DMS 273 (cell line): ENCODE measurements around the gene CADM2.

ENCODE experiments used
- DNase-seq: peaks from one replicate; lab custom pipeline; 2025; ENCODE audit not compliant: unreplicated experiment; lab: John Stamatoyannopoulos, UW

Gene CADM2

DNA sequence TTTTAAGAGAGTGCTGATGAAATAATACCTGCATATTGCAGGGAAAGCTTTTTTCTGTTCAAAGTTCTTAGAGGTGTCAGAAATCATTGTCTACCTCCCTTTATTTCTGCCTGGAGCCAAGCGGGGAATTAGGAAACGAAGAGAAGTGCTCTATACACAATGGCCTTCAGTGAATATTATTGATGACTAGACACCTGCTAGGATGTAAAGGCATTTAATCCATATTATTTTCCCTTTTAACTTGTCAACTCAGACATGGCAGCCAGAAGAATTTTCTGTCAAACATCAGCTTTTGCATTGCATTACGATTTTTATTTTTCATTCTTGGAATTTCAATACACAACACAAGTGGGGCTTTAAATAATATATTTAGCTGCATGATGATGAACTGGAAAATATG is 24.7 kb downstream of the CADM2 start:
- no peak for DNase-seq

DNA sequence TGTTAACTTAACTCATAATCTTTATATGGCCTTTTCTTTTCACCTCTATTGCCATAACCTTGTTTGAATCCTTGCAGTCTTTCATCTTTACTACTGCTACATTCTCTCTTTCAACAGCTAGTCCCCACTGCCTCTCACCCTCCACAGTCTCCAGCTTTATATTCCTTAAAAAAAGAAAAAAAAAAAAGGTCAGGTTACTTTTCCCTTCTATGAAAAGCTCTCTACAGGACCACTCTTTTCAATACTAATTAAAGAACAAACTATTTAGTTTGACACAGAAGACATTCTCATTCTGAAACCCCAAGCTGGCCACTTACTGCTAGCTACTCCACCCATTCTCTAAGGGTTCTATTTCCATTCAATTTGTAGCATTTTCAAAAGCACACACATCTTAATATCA is 25.6 kb downstream of the CADM2 start:
- DNase-seq: no peak

DNA sequence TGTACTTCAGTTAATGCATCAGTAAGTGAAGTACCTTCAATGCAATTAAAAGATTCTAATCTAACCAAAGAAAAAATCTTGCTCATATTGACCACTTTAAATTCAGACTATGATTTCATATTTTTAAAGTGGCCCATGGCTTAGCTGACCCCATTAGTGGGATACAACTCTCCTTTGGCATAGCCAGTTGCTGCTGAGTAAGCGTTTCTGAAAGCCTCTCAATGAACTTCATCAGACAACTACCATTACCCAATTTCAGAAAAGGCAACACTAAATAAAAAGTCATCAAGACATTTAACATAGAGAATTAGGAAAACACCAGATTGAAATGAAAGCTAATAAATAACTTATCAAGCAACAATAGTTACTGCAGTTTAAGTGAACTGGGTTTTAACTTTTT is 27.0 kb downstream of the CADM2 start:
- DNase-seq: no peak

DNA sequence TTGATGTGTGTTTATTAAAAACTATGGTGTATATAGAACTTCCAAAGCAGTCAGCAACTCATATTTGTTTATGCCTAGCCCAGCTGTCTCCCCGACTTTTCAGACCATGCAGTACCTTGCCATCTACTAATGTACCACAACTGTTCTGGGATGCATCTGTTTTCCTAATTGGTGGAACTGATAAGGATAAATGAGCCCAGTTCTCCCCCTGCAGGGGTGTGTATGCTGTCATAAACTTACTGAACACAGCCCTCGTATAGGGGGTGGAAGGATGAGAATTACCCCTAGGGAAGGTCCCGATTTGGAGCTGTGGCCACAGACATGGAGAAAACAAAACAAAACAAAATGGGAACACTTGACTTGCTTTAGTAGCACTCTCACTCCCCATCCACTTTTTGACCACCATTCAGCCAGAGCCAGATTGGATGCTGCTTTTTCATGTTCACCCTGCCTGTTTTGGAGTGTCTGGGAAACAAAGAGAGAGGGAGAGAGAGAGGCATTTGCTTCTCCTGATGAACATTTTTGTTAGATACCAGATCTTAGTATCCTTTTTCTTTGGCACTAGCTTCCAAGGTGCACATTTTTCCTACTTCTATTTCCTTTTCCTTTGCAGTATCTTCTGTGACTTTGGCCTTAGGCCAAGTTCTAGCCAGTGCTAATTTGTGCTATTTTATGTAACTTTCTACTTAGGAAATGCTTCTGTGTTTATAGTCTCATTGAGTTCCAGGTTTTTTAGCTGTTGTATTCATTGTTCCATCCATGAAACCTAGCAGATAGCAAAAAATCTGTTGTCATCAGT is 29.1 kb downstream of the CADM2 start:
- DNase-seq: peak; percentile 40

DNA sequence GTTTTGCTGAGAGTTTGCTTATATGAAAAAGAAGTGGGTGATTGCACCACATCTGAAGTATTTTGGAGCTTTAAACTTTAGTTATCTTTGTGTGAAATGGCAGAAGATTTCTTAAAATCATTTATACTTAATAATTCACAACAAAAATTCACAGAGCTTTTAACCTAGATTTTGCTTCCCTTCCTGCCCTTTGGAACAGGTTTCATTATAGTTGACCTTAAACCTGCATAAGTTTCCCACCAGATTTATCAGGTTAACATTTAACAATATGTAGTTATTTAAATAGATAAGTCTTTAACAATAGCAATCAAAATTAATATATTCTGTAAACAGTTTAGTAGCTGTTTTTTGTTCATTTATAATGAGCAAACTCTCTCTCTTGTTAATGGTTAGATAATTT is 30.3 kb downstream of the CADM2 start:
- DNase-seq: no peak

DNA sequence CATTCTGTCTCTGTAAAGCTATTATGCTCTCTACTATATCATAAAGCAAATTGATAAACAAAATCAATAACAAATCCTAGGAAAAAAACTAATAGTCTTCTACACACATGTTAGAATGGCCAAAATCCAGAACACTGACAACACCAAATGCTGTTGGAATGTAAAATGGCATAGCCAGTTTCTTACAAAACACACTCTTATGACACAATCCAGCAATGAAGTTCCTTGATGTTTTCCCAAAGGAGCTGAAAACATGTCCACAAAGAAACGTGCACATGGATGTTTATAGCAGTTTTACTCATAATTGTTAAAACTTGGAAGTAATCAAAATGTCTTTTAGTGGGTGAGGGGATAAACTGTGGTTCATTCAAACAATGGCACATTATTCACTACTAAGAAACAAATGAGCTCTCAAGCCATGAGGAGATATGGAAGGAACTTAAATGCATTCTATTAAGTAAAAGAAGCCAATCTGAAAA is 32.7 kb downstream of the CADM2 start:
- DNase-seq: no peak

DNA sequence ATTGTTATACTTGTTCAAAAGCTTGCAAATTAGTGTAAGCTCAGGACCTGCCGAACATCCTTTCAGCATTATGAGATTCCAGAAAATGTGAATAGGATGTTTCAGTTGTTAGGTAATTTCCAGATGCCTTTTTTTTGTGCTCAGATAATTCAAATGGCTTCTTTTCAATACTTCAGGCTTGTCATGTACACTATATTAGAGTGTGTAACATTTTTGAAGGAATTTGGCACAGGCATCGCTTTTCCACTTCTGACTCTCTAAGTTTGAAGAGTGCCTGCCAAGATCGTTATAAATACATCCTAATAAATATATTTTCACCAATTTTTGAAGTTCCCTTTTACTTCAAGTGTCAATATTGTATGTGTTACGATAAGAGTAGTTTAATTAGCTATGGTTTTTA is 35.2 kb downstream of the CADM2 start:
- DNase-seq: no peak

DNA sequence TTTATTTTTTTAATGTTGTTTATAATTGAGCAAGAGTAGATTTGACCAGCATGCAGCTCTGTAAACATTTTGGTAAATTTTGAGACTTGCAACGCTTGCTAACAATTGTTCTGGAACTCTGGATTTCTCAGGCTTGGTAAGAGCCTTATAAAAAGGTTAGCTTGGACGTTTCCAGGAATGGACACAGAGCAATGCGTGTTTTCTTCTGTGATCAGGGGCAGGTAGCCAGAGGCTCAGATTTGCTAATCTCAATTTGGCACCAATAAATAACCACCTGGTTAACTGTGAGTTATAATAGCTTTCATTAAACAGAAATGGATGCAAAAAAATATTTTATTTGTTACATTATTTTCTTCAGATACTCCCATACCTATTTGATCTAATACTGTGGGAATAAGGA is 39.8 kb downstream of the CADM2 start:
- peak; percentile 4 for DNase-seq

DNA sequence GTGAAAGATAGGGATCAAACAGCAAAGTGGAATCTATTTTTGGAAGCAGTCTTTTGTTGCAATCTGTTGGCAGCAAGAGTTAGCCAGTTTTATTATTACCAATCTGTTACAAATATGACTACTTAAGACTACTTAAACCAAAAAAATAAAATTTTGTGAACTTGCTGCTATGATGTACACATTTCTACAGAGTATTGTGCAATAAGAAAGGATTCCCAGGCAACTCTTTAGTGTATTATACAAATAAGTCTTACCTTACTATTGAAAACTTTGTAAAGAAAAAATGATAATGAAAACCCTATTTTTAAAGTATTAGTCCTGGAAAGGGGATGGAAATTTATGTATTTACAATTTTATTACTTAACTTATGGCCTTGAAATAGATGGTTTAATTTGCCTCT is 44.7 kb downstream of the CADM2 start:
- peak; percentile 4 for DNase-seq

DNA sequence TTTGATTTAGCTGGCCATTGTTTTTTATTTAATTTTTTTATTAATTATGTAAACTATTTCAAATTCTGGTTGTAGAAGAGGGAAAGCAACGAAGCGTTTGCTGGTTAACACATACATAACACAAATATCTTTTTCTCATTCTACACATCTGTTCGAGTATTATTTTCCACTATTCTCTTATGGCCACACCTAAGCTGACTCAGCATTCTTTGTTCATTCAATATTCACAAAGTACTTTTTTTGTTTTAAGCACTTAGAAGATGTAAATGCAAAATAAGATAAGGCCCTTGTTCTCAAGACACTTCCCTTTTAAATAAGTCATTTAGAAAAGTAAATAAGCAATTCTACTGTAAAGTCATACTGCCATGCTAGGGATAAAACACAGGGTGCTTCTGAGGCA is 45.4 kb downstream of the CADM2 start:
- peak; percentile 49 for DNase-seq

DNA sequence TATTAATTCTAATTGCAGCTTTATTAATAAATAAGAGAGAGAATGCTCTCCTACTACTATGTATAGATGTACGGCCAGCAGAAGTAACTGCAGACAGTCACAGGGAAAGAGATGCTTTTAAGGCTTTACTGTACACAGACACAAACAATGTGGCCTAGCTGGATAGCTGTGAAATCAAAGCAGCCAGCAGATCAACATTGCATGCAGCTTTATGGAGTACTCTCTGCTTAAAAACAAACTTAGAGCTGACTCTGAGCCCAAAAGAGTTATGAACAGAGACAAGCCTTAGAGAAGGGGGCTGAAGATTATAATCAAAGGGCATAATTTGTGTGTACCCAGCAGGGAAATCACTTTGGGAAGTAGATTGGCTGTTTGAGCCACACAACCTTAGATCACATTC is 47.2 kb downstream of the CADM2 start:
- peak; percentile 21 for DNase-seq

DNA sequence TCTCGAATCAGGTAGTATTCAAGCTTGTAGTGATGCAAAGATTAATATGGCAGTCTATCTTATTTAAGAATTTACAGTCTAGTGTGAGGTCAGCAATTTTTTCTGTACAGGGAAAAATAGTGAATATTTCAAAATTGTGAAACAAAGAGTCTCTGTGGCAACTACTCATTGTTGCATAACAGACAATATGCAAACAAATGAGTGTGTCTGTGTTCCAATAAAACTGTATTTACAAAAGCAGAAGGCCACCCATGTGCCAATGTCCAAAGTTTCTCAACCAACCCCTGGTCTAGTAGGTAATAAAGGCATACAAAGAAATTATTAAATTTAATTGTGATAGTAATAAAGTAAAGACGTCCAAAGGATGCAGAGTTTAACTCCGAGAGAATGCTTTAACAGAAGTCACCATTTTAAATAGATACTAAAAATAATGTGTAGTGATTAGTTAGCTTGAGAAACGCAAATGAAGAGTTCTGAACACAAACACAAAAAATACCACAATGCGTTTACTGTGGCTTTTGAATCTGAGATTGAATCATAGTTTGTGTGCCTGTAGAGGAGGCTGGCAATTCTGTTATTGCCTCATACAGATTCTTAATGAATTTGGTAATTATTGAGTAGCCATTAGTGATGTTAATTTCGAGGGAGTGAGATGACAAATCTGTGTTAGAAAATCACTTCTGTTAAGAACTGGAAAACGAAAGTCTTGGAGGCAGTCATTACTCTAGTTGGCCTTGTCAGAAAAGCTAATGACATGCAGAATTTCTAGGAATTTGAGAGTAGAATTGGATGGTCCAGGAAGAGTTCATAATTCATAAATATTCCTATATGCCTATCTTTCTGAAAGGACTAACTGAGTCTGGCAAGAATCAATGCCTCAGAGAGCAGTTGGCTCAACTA is 48.7 kb downstream of the CADM2 start:
- no peak for DNase-seq

DNA sequence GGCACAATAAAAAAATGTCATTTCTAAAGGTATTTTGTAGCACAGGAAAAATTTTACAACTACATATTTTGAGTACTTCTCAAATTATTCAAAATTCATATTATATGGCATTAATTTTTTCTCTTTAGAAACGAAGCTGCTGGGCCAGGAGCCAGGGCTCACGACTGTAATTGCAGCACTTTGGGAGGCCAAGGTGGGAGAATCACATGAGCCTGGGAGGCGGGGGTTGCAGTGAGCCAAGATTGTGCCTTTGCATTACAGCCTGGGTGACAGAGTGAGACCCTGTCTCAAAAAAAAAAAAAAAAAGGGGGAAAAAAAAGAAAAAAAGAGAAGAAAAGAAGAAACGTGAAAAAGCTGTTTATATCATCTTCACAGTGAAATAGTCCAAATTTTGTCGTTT is 62.0 kb downstream of the CADM2 start:
- DNase-seq: no peak

DNA sequence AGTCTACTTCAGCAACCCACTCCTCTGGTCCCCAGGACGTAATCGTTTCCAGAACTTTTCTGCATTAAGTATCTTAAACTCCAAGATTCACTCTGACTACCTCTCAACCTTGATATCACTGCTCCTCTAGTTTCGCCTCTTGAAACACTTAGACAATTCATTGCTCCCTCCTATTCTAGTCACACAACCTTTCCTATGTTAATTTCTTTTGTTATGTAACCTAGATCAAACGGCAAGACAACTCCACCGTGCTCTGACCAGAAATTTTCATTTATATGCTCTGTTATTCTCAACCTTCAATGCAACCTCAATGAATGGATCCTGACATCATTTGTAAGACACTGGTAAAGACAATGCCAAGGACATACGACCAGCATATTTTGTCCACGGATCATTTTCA is 71.3 kb downstream of the CADM2 start:
- DNase-seq: no peak

DNA sequence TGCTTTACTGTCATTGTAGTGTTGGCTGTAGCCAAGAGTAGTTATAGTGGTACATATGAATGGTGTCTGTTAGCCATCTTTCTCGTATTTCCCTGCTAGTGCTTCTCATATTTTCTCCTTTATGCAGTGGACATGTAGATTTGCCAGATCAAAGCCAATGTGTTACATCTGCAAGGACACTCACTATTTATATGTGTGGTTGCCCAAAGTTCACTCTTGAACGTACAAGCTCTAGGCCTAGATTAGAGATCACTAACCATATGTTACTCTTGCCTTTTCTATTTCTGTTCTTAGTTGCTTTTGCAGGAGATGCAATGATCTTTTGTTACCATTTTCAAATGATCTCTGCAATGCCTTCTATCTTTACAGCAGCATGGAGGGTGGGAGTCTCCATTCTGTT is 78.4 kb downstream of the CADM2 start:
- no peak for DNase-seq

DNA sequence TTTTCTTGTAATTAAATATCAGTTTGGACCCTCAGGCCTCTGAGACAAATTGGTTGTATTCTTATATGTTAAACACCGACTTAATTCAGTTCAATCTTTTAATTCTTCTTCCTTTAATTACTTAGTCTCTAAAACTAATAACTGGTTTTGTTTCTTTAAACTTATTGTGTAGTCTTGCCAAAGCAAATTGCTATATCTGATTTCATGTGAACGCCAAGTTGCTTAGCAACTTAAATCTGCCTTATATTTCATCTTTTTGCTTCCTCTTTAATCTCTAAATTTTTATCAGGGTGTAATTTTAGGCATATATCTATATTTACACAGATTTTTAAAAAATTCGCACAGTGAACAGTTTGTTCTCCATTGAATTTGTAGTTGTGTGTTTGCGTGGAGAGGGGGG is 82.2 kb downstream of the CADM2 start:
- no peak for DNase-seq

DNA sequence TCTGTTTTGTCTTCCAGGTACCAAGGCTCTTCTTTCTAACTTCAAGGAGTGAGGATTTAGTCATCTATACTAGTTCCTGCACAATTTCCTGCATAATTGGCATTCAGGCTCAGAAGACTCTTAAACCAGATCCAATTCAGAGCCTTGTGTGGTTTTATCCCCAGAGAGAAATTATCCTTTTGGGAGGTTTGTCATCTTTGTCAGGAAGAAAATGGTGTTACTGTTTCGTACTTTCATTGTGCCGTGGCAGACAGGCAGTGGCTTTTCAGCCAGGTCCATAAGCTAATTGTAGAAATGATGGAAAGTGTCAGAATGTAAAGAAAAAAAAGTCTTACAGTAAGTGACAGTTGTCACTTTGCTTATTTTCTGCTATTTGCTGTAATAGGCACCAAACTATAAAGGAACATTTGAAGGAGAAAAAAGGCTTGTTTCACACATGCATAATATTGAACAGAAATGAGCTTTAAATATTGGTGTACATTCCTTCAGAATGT is 82.8 kb downstream of the CADM2 start:
- DNase-seq: no peak

DNA sequence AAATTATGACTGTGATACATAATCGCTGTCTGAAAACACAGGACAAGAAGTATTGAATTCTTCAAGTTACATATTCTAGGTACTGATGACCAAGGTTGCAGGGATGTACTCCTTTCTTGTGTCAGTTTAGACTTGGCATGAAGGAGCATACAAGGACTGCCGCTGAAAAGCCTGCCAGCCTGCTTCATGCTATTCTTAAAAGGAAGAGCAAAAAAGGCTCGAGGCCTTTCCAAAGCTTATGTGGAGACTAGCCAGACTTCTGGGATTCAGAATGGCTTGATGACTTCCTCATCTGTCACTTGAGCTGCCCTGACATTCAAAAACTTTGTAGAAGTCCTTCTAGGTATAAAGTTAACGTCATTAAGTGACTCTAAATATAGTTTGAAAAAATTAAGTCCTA is 92.0 kb downstream of the CADM2 start:
- no peak for DNase-seq

DNA sequence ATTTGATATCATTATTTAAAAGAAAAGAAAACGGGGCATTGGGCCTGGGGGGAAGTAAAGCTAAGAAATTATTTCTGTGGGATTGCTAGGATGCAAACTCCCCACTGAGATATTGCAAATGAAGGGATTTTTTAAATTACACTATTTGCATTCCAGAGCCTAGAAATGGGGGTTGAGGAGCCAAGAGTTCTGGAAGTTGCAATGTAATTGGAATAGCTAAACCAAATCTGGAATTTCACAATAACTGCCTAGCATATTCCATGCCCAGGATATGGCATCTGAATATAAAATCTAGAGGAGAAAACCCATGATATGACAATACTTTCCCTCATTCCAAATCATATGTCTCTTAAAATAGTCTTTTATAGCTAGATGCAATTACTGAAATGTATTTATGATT is 93.0 kb downstream of the CADM2 start:
- DNase-seq: no peak

DNA sequence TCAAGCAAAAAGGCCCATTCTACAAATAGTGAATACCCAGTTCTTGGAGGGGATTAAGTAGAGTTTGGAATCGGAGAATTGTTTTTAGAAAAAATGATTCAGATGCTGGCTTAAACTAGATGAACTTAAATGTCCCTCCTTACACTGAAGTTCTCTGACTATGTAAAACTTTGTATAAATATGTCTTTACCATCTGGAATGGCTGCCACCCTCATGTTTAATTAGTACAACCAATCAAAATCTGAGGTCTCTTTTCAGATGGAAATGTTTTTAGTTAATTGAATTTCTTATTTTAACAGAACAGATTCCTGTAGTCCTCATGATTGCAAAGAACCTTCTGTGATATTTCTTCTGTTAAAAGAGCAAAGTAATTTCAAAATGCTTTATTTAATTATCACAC is 94.8 kb downstream of the CADM2 start:
- no peak for DNase-seq

DNA sequence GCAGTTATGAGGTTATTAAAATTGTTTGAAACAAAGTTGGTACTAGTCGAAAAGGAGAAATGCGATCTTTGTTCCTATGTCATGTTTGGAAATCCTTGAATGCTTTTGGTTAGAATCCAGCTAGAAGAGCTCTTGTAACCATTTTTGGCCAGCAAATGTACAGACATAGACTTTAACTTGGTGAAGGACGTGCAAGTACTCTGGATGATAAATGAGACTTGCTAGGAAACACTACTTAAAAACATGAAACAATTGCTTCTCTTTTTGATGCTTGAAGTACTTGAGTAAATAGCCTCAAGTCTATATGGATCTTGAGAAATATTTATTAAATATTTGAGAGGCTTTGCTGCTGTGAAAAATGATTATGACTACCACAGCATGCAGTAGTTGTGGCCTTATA is 95.8 kb downstream of the CADM2 start:
- no peak for DNase-seq

DNA sequence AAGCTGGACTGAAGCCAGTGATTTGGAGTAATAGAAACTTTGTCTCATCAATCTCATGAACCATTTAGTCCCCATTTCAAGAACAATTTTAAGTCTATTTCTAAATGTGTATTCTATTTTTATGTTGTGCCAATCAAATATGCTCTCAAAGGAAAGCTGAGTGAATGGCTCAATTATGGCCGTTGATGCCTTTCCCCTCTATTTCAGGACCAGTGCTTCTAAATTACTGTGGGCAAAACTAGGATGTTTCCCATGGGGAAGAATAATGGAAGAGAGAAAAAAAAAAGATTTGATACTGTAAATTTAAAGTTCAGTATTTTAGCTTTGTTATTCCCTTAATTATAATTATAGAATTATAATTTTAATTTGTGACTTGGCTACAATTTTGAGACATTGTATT is 110.1 kb downstream of the CADM2 start:
- DNase-seq: no peak
